ENCODE data around the gene CFDP1.

CFDP1 gene

GRCh38 chr16:75432828-75433731 lies at the start of gene CFDP1:
Gene CFDP1 (minus strand): TSS chr16:75433503. CDS start chr16:75433352, 151 bp downstream.
- H3K4me3 ChIP-seq (ENCODE audit: low read depth, low read length): peak within 1 kb of the TSS; percentile 95
- peak; percentile 85 for DNase-seq (ENCODE audit: low read depth)
- in situ Hi-C loops (cut with HindIII; ENCODE audit: low sequenced_read_pairs): no loop called here
- no peak for TF ChIP-seq CTCF (IDR thresholded peaks at IDR 0.05; ENCODE audit: low read depth, low read length, missing control alignments)

DNA sequence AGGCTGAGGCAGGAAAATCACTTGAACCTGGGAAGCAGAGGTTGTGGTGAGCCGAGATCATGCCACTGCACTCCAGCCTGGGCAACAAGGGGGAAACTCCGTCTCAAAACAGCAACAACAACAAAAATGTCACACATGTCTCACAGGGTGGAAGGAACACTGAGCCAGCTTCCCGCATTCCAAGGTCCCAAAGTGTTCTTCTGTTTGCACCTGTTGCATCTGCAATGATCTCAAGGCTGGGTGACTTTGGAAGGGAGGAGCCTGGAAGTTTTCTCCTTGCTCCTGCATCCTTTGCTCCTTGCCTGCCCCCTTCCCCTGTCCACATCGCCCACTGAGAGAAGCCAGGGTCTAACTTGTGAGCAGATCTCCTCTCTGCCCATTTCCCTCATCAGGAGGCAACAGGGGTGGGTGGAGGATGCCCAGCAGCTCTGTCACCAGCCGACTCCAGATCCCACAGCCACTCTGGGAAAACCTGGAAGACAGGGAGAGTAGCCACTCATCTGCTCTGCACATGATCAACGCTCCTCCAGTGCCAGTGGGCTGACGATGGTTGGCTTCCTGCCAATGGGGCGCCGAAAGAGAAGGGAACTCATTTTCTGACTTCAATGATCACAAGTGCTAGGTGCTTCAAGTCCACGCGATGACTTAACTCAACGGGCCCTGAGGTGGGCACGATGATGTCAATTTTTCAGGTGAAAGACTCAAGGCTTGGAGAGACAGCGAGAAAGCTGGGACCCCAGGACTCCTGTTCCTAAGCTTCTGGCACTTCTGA lies 49.3 kb upstream of the CFDP1 start:
- in situ Hi-C loops (cut with HindIII; ENCODE audit: low sequenced_read_pairs): no loop called here
- TF ChIP-seq CTCF (IDR thresholded peaks at IDR 0.05; ENCODE audit: low read depth, low read length, missing control alignments): no peak
- no peak for DNase-seq (ENCODE audit: low read depth)
- no peak overlapping the region for H3K4me3 ChIP-seq (ENCODE audit: low read depth, low read length)

- no peak overlapping the region for H3K4me3 ChIP-seq (ENCODE audit: low read depth, low read length)
- in situ Hi-C loops (cut with HindIII; ENCODE audit: low sequenced_read_pairs): no loop called here
- TF ChIP-seq CTCF (IDR thresholded peaks at IDR 0.05; ENCODE audit: low read depth, low read length, missing control alignments): no peak
- no peak for DNase-seq (ENCODE audit: low read depth)
Observed at GRCh38 chr16:75481475-75481874, 48.2 kb upstream of the CFDP1 start.

- H3K4me3 ChIP-seq (ENCODE audit: low read depth, low read length): no peak overlapping the region
- DNase-seq (ENCODE audit: low read depth): no peak
- TF ChIP-seq CTCF (IDR thresholded peaks at IDR 0.05; ENCODE audit: low read depth, low read length, missing control alignments): no peak
- in situ Hi-C loops (cut with HindIII; ENCODE audit: low sequenced_read_pairs): no loop called here
Observed at GRCh38 chr16:75479421-75479990, 46.2 kb upstream of the CFDP1 start.

DNA sequence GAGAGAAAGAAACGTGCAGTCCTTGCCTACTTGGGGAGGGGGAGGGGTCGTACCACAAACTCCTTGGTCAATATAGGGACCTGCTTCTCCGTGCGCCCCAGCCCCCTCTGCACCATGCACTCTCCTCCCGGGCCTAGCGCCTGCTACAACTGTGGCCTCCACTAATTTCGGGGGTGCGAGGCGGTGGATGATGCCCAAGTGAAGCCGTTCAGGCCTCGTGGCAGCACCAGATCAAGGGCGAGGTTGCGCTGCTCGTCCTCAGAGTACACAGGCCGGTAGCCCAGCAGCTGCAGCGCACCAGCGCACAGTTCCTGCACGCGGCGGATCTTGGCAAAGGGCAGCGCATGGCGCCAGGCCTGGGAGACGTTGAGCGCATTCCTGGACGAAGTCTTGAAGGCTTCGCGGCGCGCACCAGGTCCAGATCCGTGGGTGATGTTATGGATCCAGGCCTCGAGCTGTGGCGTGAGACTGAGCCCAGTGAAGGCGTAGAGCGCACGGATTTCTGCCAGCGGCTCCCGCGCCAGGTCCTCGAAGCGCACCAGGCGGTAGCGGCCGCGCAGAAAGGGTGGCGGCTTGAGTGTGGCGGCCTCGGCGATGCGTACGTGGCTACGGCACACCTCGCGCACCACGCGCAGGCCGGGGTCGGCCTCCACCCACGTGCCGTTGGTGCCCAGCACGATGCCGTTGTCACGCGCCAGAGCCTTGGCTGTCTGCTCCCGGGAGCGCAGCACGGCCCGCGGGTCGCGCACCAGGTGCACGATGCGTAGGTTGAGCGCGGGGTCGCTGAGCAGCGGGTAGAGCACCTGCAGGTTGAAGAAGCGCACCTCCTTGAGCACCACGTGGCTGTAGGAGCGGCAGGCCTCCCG lies 45.4 kb upstream of the CFDP1 start:
- in situ Hi-C loops (cut with HindIII; ENCODE audit: low sequenced_read_pairs): no loop called here
- no peak for DNase-seq (ENCODE audit: low read depth)
- TF ChIP-seq CTCF (IDR thresholded peaks at IDR 0.05; ENCODE audit: low read depth, low read length, missing control alignments): no peak

More for the DNA sequence above, 45.4 kb upstream of the CFDP1 start:
- no peak overlapping the region for H3K4me3 ChIP-seq (ENCODE audit: low read depth, low read length)
